GM19372 (cell line): ENCODE measurements around the gene HELT.
"Not testable (repeated sequence)": the region's sequence is repeated elsewhere in the genome, so short reads cannot be mapped to it uniquely, and the experiment has no call there.

Experiments
- ATAC-seq: cut with Tn5 transposase; IDR thresholded peaks from one replicate; pipeline ENCODE4 v1.9.1; 2021; ENCODE audit warnings: mild to moderate bottlenecking, low read depth, moderate library complexity; ENCODE audit not compliant: unreplicated experiment

HELT gene

GRCh38 chr4:185017964-185018772, at the start of gene HELT:
Gene HELT, plus strand, starts transcription at chr4:185018490. Its CDS starts 439 bp downstream, at chr4:185018929.
- ATAC-seq, result no peak

- no peak for ATAC-seq
Observed at GRCh38 chr4:184968784-184969201, 49.5 kb upstream of the HELT start.

GRCh38 chr4:184969610-184970009, 48.7 kb upstream of the HELT start:
- ATAC-seq, result no peak

GRCh38 chr4:184972991-184973390, 45.3 kb upstream of the HELT start:
- no peak for ATAC-seq

- not testable (repeated sequence) for ATAC-seq
Observed at GRCh38 chr4:184976348-184976747, 41.9 kb upstream of the HELT start.

- ATAC-seq, result no peak
Observed at GRCh38 chr4:184977747-184978146, 40.5 kb upstream of the HELT start.

- ATAC-seq, result no peak
Observed at GRCh38 chr4:184978211-184978610, 40.1 kb upstream of the HELT start.

- no peak for ATAC-seq
Observed at GRCh38 chr4:184979461-184980124, 38.7 kb upstream of the HELT start.

- no peak for ATAC-seq
Observed at GRCh38 chr4:184980261-184980660, 38.0 kb upstream of the HELT start.

GRCh38 chr4:184983672-184984356, 34.5 kb upstream of the HELT start:
- ATAC-seq, result peak; percentile 61

GRCh38 chr4:184987493-184988031, 30.7 kb upstream of the HELT start:
- no peak for ATAC-seq

GRCh38 chr4:184988611-184989010, 29.7 kb upstream of the HELT start:
- ATAC-seq, result no peak

- ATAC-seq, result not testable (repeated sequence)
Observed at GRCh38 chr4:184989283-184989682, 29.0 kb upstream of the HELT start.

GRCh38 chr4:184990131-184990530, 28.2 kb upstream of the HELT start:
- not testable (repeated sequence) for ATAC-seq

- ATAC-seq, result no peak
Observed at GRCh38 chr4:184991860-184992259, 26.4 kb upstream of the HELT start.

GRCh38 chr4:184992422-184992821, 25.9 kb upstream of the HELT start:
- no peak for ATAC-seq

GRCh38 chr4:184993247-184993646, 25.0 kb upstream of the HELT start:
- ATAC-seq, result no peak

- no peak for ATAC-seq
Observed at GRCh38 chr4:184994010-184994622, 24.2 kb upstream of the HELT start.

GRCh38 chr4:184994623-184995010, 23.7 kb upstream of the HELT start:
- no peak for ATAC-seq

- ATAC-seq, result not testable (repeated sequence)
Observed at GRCh38 chr4:184997656-184998055, 20.6 kb upstream of the HELT start.

GRCh38 chr4:185002784-185003183, 15.5 kb upstream of the HELT start:
- ATAC-seq, result no peak
